HG02678 (cell line): ENCODE results near the gene ASIC3.
"Not testable (repeated sequence)": the region's sequence is repeated elsewhere in the genome, so short reads cannot be mapped to it uniquely, and the experiment has no call there.

Experiments used
- ATAC-seq: cut with Tn5 transposase; IDR thresholded peaks from one replicate; pipeline ENCODE4 v1.9.1; 2021; ENCODE audit warnings: mild to moderate bottlenecking, moderate library complexity; ENCODE audit not compliant: unreplicated experiment

Gene ASIC3

GRCh38 chr7:151032936-151033863 lies 15.1 kb upstream of the ASIC3 start:
- no peak for ATAC-seq

DNA sequence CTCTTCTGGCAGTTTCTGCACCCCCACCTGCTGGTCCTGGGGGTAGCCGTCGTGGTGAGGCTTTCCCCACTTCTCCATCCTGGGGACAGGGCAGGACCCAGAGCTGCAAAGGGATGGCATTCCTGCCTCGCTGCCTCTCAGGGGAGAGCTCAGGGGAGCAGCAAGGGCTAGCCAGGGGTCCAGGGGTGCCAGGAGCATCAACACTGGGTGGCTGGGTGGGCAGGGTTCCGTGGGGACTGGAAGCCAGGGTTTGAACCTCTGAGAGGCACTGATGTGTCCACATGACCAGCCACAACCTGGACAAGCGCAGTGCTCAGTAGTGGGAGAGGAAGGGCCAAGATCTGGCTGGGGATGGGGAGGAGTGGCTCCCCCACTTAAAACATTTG lies 14.5 kb upstream of the ASIC3 start:
- ATAC-seq, result no peak

GRCh38 chr7:151034312-151035025 lies 13.9 kb upstream of the ASIC3 start:
- no peak for ATAC-seq

DNA sequence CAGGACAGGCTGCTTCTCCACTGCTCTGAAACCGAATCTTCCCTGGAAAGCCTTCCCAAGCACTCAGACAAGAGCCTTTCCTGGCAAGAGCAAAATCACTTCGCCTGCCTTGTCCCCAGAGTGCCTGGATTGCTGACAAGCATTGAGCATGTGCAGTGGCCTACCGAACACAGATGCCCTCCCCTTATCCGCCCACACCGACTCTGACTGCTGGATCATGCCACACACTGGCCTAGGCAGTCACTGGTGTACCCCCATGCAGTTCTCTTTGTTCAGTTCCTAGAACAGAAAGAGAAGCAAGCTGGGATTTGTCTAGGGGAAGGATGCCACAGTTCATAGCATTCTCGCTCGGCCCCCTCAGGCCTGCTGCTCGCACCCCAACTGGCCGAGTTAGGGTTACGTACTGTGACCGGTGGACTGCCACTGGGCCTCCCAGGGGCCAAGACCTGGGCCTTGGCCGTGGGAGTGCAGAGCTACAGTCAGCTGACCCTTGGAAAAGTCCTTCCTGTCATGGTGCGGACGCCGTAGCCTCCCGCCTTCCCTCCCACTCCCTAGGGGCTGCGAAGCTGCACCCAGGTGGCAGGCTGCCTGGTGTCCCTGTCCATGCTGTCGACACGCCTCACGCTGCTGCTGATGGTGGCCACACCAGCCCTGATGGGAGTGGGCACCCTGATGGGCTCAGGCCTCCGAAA lies 13.2 kb upstream of the ASIC3 start:
- no peak for ATAC-seq

- ATAC-seq, result no peak
Observed at GRCh38 chr7:151035902-151036301, 12.4 kb upstream of the ASIC3 start.

DNA sequence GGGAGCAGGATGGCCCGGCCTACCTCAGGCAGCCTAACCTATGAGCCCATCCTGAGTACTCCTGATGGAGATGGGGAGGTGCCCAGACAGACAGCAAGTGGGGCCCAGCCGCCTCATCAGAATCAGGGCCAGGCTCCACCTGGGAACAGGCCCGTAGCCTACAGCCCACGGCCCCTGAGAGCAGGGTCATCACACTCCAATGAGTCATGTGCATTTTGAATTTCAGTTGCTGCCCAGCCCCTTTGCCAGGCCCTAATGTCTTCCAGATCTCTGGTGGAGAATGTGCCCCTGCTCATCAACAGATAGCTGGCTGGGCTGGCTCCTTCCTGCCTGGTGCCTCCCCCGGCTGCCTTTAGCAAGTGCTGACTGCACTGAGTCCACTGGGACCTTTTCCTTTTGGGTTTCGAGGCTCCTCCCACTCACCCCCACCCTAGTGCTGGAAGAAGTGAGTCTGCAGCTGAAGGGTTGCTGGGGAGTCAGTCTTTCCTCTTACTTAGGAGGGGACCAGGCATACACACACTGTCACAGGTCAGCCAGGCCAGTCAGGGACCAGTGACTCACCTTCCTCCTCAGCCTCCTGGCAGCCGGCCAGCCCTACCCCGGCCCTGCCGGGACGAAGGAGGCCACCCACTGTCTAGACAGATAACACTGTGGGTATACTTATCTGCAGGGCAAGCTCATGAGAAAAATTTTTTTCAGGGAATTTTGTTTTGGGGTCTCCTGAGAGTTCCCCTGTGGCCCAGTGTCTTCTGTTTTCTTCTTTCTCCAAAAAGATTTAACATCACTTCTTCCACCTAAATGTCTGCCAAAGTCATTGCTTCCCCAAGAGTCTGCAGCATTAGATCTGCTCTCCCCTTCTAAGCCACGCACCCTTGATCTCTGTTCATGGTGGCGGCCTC lies 9.1 kb upstream of the ASIC3 start:
- ATAC-seq, result no peak

DNA sequence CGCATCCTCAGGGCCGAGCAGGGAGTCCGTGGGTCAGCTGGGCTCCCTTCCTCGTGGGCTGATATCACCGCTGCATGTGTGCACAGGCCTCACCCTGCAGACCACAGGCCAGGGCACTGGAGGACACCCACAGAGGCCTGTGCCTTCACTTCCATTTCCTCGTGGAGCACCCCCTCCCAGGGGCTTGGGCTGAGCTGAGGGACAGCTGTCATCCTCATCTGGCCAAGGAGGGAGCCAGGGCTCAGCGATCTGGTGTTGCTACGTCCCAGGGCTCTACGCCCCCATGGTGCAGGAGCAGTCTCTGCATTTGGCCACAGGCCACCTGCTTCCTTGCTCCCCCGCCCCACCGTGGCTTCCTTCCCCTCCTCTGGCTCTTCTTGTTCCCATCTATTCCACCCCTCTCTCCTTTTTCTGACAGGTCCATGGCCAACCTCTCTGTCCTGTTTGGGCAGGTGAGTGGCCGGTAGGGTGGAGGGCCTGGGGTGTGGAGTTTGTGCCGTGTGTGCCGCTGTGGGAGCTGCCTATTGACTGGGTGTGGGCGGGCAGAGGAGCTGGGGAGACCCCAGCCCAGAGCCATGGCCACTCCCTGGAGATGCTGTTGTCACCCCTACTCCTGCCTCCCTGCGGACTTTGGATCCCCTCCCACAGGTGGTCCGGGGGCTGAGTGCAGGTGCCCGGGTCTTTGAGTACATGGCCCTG lies 8.3 kb upstream of the ASIC3 start:
- ATAC-seq, result no peak

- no peak for ATAC-seq
Observed at GRCh38 chr7:151040616-151041375, 7.5 kb upstream of the ASIC3 start.

- not testable (repeated sequence) for ATAC-seq
Observed at GRCh38 chr7:151043449-151043848, 4.9 kb upstream of the ASIC3 start.

DNA sequence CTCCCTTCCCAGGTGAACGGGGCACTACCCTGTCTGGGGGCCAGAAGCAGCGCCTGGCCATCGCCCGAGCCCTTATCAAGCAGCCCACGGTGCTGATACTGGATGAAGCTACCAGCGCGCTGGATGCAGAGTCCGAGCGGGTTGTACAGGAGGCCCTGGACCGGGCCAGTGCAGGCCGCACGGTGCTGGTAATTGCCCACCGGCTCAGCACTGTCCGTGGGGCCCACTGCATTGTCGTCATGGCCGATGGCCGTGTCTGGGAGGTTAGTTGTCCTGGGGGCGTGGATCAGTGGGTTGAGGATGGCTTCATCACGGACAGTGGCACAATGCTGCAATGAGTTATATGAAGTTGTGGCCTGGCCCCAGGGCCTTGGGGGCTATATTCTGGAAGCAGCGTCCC lies 4.4 kb upstream of the ASIC3 start:
- no peak for ATAC-seq

GRCh38 chr7:151045262-151045661 lies 3.1 kb upstream of the ASIC3 start:
- no peak for ATAC-seq

- no peak for ATAC-seq
Observed at GRCh38 chr7:151045967-151046366, 2.4 kb upstream of the ASIC3 start.

GRCh38 chr7:151046603-151047573 lies 1.4 kb upstream of the ASIC3 start:
- ATAC-seq, result no peak

DNA sequence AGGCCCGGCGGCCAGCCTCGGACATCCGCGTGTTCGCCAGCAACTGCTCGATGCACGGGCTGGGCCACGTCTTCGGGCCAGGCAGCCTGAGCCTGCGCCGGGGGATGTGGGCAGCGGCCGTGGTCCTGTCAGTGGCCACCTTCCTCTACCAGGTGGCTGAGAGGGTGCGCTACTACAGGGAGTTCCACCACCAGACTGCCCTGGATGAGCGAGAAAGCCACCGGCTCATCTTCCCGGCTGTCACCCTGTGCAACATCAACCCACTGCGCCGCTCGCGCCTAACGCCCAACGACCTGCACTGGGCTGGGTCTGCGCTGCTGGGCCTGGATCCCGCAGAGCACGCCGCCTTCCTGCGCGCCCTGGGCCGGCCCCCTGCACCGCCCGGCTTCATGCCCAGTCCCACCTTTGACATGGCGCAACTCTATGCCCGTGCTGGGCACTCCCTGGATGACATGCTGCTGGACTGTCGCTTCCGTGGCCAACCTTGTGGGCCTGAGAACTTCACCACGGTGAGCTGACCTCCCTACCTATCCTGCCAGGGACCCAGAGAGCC lies 656 bp downstream of the ASIC3 start:
- no peak for ATAC-seq

- ATAC-seq, result peak; percentile 39
Observed at GRCh38 chr7:151051108-151051507, 2.8 kb downstream of the ASIC3 start.

- no peak for ATAC-seq
Observed at GRCh38 chr7:151053096-151053495, 4.8 kb downstream of the ASIC3 start.

GRCh38 chr7:151053751-151054150 lies 5.4 kb downstream of the ASIC3 start:
- ATAC-seq, result no peak

- no peak for ATAC-seq
Observed at GRCh38 chr7:151056283-151056665, 7.9 kb downstream of the ASIC3 start.
